GM12875 (cell line): ENCODE data around the gene PDLIM1.
A peak's percentile ranks its signal among the peaks of the same experiment; 100 is the strongest.

Experiments used
- H3K4me3 ChIP-seq: one replicate; pipeline ENCODE4 v1.5.1; 2011; ENCODE audit warnings: low read depth, low read length, control low read depth
- TF ChIP-seq, protein P1 (sequence below): IDR thresholded peaks from 2 replicates; pipeline ENCODE4 v1.5.1; 2011; ENCODE audit warnings: low read depth, mild to moderate bottlenecking, control low read depth, inconsistent platforms, low read length, moderate library complexity, borderline replicate concordance; ENCODE audit not compliant: insufficient read depth

PDLIM1 gene

DNA sequence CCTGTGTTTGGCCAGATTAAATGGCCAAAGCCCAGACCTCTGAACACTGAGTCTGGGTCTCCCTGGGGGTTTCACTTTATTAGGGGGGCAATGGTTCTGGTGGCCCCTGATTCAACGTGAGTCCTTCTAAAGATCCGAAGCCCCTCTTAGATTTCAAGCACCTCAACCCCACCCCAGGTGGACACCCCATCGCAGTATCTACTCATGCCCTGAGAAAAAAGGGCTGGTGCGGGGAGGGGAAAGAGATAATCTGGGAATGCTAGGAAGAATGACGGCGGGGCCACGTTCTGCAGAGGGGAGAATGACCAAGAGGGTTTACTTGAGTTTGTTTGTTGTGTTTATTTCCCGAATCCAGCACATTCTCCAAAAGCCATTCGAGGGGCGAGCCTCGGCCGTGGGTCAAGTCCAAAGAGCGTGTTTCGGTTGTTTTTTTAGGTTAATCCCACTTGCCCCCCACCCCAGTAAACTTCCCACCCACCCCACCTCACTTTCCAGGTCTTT, 832 bp downstream of the PDLIM1 start:
- peak overlapping the region; percentile 67 for H3K4me3 ChIP-seq
- TF ChIP-seq, protein P1, sequence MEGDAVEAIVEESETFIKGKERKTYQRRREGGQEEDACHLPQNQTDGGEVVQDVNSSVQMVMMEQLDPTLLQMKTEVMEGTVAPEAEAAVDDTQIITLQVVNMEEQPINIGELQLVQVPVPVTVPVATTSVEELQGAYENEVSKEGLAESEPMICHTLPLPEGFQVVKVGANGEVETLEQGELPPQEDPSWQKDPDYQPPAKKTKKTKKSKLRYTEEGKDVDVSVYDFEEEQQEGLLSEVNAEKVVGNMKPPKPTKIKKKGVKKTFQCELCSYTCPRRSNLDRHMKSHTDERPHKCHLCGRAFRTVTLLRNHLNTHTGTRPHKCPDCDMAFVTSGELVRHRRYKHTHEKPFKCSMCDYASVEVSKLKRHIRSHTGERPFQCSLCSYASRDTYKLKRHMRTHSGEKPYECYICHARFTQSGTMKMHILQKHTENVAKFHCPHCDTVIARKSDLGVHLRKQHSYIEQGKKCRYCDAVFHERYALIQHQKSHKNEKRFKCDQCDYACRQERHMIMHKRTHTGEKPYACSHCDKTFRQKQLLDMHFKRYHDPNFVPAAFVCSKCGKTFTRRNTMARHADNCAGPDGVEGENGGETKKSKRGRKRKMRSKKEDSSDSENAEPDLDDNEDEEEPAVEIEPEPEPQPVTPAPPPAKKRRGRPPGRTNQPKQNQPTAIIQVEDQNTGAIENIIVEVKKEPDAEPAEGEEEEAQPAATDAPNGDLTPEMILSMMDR, result no peak

DNA sequence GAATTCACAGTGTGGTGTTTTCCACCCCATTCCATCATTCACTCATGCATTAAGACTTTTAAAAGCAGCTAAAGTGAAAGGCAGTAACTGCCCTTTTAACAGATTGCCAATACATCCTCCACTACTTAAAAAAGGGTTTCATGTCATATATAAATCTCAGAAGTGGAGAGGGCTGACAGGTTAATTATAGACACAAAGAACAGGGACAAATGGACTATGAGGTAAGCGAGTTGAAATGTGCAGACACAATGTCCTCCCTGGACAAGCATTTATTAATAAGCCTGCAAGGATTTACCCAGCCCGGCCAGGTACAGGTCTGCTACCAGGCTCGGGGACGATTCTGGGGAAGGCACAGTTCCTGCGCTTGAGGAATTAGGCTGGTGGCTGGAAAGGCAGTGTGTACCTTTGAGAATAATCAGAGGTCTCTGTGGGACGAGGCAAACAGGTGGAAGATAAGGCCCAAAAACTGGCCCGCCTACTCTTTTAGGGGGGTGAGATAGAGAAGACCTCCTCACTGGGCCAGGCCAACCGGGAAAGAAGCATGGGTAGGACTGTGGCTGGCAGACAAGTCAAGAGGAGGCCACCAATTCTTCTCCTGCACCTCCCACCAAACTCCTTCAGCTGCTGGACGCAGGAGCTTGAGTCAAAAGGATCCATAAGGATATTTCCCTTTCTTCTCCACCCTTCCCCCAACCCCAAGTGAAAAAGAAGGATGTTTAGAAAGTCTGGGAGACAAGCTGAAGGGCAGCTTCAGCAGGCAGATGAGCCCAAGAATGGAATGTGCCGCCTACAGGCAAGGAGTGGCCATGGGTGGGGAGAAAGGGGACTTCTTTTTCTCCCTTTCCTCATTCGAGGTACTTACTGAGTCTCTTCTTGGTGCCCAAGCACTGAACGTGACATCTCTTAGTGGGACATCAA, 1.5 kb downstream of the PDLIM1 start:
- TF ChIP-seq, protein P1, result peak; percentile 50; the same call in 1 of the 2 replicates
- H3K4me3 ChIP-seq, result peak overlapping the region; percentile 67

DNA sequence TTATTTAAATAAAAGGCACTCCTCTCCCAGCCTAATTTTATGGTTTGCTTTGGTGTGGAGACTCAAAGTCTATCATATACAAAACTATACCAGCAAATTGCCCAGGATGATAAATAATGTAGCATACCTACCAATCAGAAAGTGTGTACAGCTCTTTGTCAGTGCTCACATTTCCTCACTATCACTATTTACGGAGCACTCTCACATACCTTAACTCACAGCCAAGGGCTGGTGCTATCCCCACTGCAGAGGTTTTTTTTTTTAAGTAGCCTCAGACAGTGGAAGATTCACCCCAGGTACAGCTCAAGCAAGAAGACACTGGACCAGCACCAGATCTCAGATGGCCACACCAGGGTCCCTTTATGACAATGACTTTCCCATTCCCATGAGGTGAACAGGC, 2.5 kb downstream of the PDLIM1 start:
- TF ChIP-seq, protein P1, result no peak
- H3K4me3 ChIP-seq, result peak overlapping the region; percentile 67

DNA sequence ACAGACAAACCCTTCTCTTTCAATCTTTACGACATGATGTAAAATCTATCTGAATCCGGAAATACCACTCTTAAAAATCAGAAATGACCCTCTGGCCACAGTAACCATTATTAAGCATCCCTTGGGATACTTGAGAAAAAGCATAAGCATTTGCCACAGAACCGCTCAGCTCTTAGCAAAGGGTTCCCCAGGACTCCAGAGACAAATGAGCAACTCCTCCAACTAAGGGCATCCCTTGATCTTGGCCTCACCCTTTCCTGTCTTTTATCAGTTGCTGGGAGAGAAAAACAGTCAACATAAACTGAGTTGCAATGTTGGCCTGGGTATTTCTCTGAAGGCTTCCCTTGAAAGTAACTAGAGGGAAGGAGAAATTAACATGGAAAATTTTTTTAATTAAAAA, 3.5 kb downstream of the PDLIM1 start:
- H3K4me3 ChIP-seq, result no peak overlapping the region
- TF ChIP-seq, protein P1, result no peak

DNA sequence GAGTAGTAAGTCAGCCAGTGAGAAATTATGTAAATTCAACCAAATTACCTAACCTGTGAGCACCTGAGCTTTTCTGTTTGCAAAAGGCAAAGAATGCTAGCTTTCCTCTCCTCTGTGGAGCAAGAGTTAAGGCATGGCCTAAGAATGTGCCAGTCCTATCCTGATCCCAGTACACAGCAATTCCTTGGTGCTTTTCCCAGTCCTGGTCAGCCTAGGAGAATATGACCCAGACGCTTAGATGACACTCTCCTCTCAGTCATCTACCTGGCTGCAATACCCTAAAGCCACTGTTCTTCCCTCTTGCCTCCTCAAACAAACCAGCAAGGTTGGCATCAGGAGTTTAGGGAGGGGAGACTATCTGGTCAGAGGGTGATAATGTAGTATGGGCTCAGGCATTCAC, 4.1 kb downstream of the PDLIM1 start:
- TF ChIP-seq, protein P1, result no peak
- no peak overlapping the region for H3K4me3 ChIP-seq

DNA sequence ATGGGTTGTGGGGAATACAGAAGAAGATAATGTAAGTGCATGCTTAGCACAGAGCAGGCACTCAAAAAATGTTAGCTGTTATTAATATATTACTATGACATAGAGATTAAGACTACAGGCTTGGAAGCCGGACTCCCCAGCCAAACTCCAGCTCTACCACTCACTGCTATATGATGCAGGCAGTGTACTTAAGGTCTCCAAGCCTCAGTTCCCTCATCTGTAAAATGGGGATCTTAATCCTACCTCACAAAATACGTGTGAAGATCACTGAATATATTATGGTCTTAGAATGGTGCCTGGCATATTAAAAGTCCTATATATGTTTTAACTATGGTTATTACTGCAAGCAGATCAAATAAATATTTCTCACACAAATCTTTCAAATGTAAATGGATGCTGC, 5.2 kb downstream of the PDLIM1 start:
- TF ChIP-seq, protein P1, result no peak
- no peak overlapping the region for H3K4me3 ChIP-seq

DNA sequence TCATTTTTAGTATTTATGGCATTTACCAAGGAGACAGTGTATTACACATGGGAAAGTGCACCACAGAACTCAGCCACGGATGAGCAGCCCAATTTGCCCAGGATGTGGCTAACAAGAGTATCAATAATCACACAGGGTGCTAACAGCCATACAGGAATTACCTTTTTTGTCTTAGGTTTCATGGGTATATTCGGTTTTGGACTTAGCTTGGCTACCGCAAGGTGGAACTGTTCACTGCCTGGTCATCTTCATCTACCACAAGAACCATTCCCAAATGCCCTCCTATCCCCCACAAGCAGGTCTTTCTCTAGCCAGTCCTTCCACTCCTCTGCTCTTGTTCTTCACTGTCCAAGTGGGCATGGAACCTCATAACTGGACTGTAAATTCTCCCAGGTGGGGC, 6.0 kb downstream of the PDLIM1 start:
- TF ChIP-seq, protein P1, result no peak
- H3K4me3 ChIP-seq, result no peak overlapping the region
